GM04504 (cell line): ENCODE data around the gene DYNC1H1.
A peak's percentile ranks its signal among the peaks of the same experiment; 100 is the strongest.
"Not testable (repeated sequence)": the region's sequence is repeated elsewhere in the genome, so short reads cannot be mapped to it uniquely, and the experiment has no call there.

Source experiments
- DNase-seq: peaks from one replicate; pipeline ENCODE4 v3.0.0-alpha.2; 2012; ENCODE audit warnings: low read depth

DYNC1H1 gene

GRCh38 chr14:102064590-102064989 is 100.2 kb downstream of the DYNC1H1 start:
- not testable (repeated sequence) for DNase-seq

- DNase-seq = no peak
Observed at GRCh38 chr14:102066041-102066451, 101.7 kb downstream of the DYNC1H1 start.

GRCh38 chr14:102071283-102071998 is 107.1 kb downstream of the DYNC1H1 start:
- no peak for DNase-seq

GRCh38 chr14:102074415-102074964 is 110.1 kb downstream of the DYNC1H1 start:
- no peak for DNase-seq

GRCh38 chr14:102075155-102075554 is 110.8 kb downstream of the DYNC1H1 start:
- DNase-seq = no peak

- no peak for DNase-seq
Observed at GRCh38 chr14:102077382-102077709, 113.0 kb downstream of the DYNC1H1 start.

- not testable (repeated sequence) for DNase-seq
Observed at GRCh38 chr14:102078361-102078791, 114.0 kb downstream of the DYNC1H1 start.

- DNase-seq = no peak
Observed at GRCh38 chr14:102078831-102079699, 114.7 kb downstream of the DYNC1H1 start.

GRCh38 chr14:102079700-102079979 is 115.3 kb downstream of the DYNC1H1 start:
- DNase-seq = no peak

GRCh38 chr14:102080183-102081080 is 116.1 kb downstream of the DYNC1H1 start:
- DNase-seq = no peak

GRCh38 chr14:102081231-102082080 is 117.1 kb downstream of the DYNC1H1 start:
- DNase-seq = no peak

GRCh38 chr14:102084522-102084921 is 120.1 kb downstream of the DYNC1H1 start:
- DNase-seq = not testable (repeated sequence)

GRCh38 chr14:102084931-102085330 is 120.6 kb downstream of the DYNC1H1 start:
- DNase-seq = no peak

- no peak for DNase-seq
Observed at GRCh38 chr14:102085488-102085887, 121.1 kb downstream of the DYNC1H1 start.

GRCh38 chr14:102085948-102086708 is 121.8 kb downstream of the DYNC1H1 start:
- no peak for DNase-seq

- no peak for DNase-seq
Observed at GRCh38 chr14:102086709-102086971, 122.3 kb downstream of the DYNC1H1 start.

GRCh38 chr14:102086972-102087761 is 122.8 kb downstream of the DYNC1H1 start, which contains the start of gene HSP90AA1:
Gene HSP90AA1 (minus strand): TSS chr14:102087044. CDS start chr14:102086378, 666 bp downstream.
- peak; percentile 85 for DNase-seq

- DNase-seq = no peak
Observed at GRCh38 chr14:102087762-102088011, 123.3 kb downstream of the DYNC1H1 start.

GRCh38 chr14:102088012-102088792 is 123.8 kb downstream of the DYNC1H1 start:
- DNase-seq = no peak
